GM13976 (cell line): ENCODE measurements around the gene UBE2E2.

Experiments used
- DNase-seq: peaks from one replicate; pipeline ENCODE4 v3.0.0; 2012; ENCODE audit warnings: low spot score
- in situ Hi-C: fragments of 300-500 bp; cut with MboI; formaldehyde crosslinking; loops from one replicate; pipeline ENCODE4 v1.12.0; 2022; ENCODE audit warnings: low sequenced_read_pairs, mixed read lengths, inconsistent platforms; ENCODE audit not compliant: unreplicated experiment
- TF ChIP-seq, protein P1 (sequence below): IDR thresholded peaks from 2 replicates; pipeline ENCODE4 v1.5.1; 2012; ENCODE audit warnings: borderline replicate concordance, mild to moderate bottlenecking; ENCODE audit not compliant: insufficient read depth; ENCODE audit errors: extremely low read depth, missing control alignments, control extremely low read depth

The UBE2E2 gene

GRCh38 chr3:23440416-23441294 lies 237.5 kb downstream of the UBE2E2 start:
- in situ Hi-C loops: no loop called here
- DNase-seq: no peak
- TF ChIP-seq, protein P1, sequence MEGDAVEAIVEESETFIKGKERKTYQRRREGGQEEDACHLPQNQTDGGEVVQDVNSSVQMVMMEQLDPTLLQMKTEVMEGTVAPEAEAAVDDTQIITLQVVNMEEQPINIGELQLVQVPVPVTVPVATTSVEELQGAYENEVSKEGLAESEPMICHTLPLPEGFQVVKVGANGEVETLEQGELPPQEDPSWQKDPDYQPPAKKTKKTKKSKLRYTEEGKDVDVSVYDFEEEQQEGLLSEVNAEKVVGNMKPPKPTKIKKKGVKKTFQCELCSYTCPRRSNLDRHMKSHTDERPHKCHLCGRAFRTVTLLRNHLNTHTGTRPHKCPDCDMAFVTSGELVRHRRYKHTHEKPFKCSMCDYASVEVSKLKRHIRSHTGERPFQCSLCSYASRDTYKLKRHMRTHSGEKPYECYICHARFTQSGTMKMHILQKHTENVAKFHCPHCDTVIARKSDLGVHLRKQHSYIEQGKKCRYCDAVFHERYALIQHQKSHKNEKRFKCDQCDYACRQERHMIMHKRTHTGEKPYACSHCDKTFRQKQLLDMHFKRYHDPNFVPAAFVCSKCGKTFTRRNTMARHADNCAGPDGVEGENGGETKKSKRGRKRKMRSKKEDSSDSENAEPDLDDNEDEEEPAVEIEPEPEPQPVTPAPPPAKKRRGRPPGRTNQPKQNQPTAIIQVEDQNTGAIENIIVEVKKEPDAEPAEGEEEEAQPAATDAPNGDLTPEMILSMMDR: no peak

DNA sequence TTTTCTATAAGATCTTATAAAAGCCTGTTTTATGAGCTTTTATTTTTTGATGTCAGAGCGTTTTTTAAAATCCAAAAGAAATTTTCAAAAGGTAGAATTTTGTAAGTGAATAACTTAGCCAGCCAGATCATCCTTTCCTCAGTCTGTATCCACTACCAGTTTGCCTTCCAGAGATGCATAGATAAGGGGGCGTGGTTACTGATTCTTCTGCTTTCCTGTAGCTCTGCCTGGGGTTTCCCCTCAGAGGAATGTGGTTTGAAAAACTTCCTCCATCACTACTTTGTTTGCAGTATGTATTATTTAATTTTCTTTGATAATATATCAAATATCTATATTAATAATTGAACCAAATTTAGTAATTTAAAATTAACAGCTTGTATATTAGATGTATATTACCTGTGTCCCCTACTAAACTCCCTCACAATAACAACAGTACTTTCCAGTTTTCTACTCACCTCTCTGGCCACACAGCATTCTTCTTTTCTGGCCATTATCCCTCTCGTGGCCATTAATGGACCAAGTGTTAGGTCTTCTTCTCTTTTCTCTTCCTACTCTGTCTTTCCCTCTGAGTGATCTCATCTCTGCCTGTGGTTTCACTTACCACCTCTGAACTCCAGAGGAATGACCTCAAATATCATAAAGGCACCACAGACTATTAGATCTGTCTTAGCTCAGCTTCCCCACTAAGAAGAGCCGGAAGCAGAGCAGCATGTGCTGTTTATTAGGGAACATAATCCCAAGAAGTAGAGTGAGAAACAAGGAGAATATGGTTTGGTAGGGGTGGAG lies 239.7 kb downstream of the UBE2E2 start:
- DNase-seq: peak; percentile 32
- in situ Hi-C loops: no loop called here
- TF ChIP-seq, protein P1: no peak

- DNase-seq: no peak
- in situ Hi-C loops: no loop called here
- TF ChIP-seq, protein P1: peak; percentile 12
These were observed 241.3 kb downstream of the UBE2E2 start for GRCh38 chr3:23444386-23444785.

DNA sequence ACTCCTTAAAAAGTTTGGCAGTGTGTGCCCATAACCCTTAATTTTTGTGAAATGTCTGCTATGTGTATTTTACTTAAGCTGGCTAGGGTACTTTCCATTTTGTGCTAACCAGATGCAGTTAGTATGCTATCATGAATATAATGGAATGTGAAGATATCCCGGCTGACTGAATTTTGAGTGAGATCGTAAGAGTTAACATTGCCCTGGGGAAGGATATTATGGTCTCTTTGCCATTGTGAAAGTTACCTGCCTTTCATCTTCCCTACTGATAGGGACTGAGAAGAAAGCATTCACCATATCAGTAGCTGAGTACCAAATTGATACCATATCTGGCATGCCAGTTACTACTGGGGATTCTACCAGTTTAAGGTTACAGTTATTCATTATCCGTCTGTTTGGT lies 243.2 kb downstream of the UBE2E2 start:
- TF ChIP-seq, protein P1: no peak
- no peak for DNase-seq
- in situ Hi-C loops: no loop called here

- TF ChIP-seq, protein P1: no peak
- in situ Hi-C loops: no loop called here
These were observed 245.9 kb downstream of the UBE2E2 start for GRCh38 chr3:23448998-23449537.

GRCh38 chr3:23450051-23450450 lies 246.9 kb downstream of the UBE2E2 start:
- TF ChIP-seq, protein P1: no peak
- in situ Hi-C loops: no loop called here
- no peak for DNase-seq

More at GRCh38 chr3:23448998-23449537, 245.9 kb downstream of the UBE2E2 start:
- DNase-seq: no peak
